GM12878 (cell line): ENCODE measurements around the gene TEKT2.

ENCODE experiments used
- ATF3 ChIP-seq: IDR thresholded peaks from 2 replicates; pipeline ENCODE4 v1.6.1; 2011; ENCODE audit warnings: low read depth, mild to moderate bottlenecking, low read length, moderate library complexity, borderline replicate concordance; ENCODE audit errors: extremely low read depth
- CTCF ChIP-seq, 3 experiments: IDR thresholded peaks in 2 of 3; conservative IDR thresholded peaks in 1 of 3; 2 replicates each; pipeline ENCODE4 v1.5.1; 2011; ENCODE audit warnings: low read depth in 3 of 3, low read length in 3 of 3, mild to moderate bottlenecking in 3 of 3, control low read depth in 2 of 3, moderate library complexity in 2 of 3, inconsistent platforms in 1 of 3, mixed read lengths in 1 of 3; ENCODE audit not compliant: control insufficient read depth in 2 of 3, insufficient read depth in 1 of 3; ENCODE audit errors: extremely low read depth in 1 of 3
- FOXM1 ChIP-seq: IDR thresholded peaks from 2 replicates; pipeline ENCODE4 v1.6.1; 2012; ENCODE audit warnings: low read depth, mild to moderate bottlenecking, inconsistent platforms, low read length, moderate library complexity
- HCFC1 ChIP-seq: fragments of 150-350 bp; IDR thresholded peaks from 2 replicates; pipeline ENCODE4 v1.6.1; 2014; ENCODE audit warnings: low read length
- KDM1A ChIP-seq: fragments of 200-600 bp; sonication (generic); IDR thresholded peaks from 2 replicates; pipeline ENCODE4 v1.6.1; 2016; ENCODE audit warnings: borderline replicate concordance
- MEF2A ChIP-seq: IDR thresholded peaks from 2 replicates; pipeline ENCODE4 v1.6.1; 2011; ENCODE audit warnings: low read depth, mild to moderate bottlenecking, low read length, moderate library complexity; ENCODE audit not compliant: insufficient read depth
- RAD21 ChIP-seq: IDR thresholded peaks from 2 replicates; pipeline ENCODE4 v1.6.1; 2011; ENCODE audit warnings: mild to moderate bottlenecking, low read depth, low read length, moderate library complexity; ENCODE audit not compliant: insufficient read depth
- RFX5 ChIP-seq: IDR thresholded peaks from 2 replicates; pipeline ENCODE4 v1.6.1; 2011; ENCODE audit warnings: low read depth, low read length, improper control_type of control experiment
- TCF7 ChIP-seq: IDR thresholded peaks from 2 replicates; pipeline ENCODE4 v1.6.1; 2014; ENCODE audit warnings: antibody characterized with exemption, borderline replicate concordance
- ZNF24 ChIP-seq: fragments of 450-650 bp; IDR thresholded peaks from 2 replicates; pipeline ENCODE4 v1.6.1; 2017; ENCODE audit warnings: antibody characterized with exemption, mild to moderate bottlenecking
- TF ChIP-seq, protein P1 (sequence below): IDR thresholded peaks from 2 replicates; pipeline ENCODE4 v1.6.1; 2011; ENCODE audit warnings: low read depth, low read length, improper control_type of control experiment, borderline replicate concordance

DNA sequence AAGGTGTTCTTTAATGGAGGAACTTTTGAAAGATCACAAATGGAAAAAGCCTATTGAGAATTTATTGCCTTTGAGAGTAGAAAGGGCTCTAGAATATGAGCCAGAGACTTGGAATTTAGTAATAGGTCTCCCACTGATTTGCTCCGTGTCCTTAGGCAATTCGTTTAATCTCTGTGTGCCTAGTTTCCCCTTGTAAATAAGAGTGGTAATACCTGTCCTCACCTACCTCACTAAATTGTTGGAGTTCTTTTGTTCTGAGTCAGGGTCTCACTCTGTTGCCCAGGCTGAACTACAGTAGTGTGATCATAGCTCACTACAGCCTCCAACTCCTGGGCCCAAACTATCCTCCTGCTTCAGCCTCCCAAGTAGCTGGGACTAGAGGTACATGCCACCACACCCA, 15.0 kb upstream of the TEKT2 start:
- TF ChIP-seq CTCF (IDR thresholded peaks at IDR 0.05 in 2 of 3, conservative IDR thresholded peaks at IDR 0.05 in 1 of 3; ENCODE audit: control insufficient read depth in 2 of 3, extremely low read depth in 1 of 3, insufficient read depth in 1 of 3, low read depth in 3 of 3, low read length in 3 of 3) = no peak
- TF ChIP-seq RFX5 = no peak
- TF ChIP-seq MEF2A = no peak
- TF ChIP-seq KDM1A = no peak
- no peak for TF ChIP-seq RAD21
- TF ChIP-seq TCF7 = no peak
- no peak for TF ChIP-seq ATF3
- no peak for TF ChIP-seq ZNF24
- no peak for TF ChIP-seq FOXM1
- TF ChIP-seq, protein P1, sequence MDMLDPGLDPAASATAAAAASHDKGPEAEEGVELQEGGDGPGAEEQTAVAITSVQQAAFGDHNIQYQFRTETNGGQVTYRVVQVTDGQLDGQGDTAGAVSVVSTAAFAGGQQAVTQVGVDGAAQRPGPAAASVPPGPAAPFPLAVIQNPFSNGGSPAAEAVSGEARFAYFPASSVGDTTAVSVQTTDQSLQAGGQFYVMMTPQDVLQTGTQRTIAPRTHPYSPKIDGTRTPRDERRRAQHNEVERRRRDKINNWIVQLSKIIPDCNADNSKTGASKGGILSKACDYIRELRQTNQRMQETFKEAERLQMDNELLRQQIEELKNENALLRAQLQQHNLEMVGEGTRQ = no peak
- TF ChIP-seq HCFC1 = no peak
